AG09319 (cell line): ENCODE results near the gene NCK1.
"Not testable (repeated sequence)": the region's sequence is repeated elsewhere in the genome, so short reads cannot be mapped to it uniquely, and the experiment has no call there.

Experiments
- DNase-seq: peaks from one replicate; pipeline ENCODE4 v3.0.0-alpha.2; 2010; ENCODE audit warnings: low read depth; ENCODE audit errors: extremely low read depth
- TF ChIP-seq, protein P1 (sequence below): IDR thresholded peaks from 2 replicates; pipeline ENCODE4 v1.5.1; 2011; ENCODE audit warnings: low read depth, mild to moderate bottlenecking, inconsistent platforms, low read length, moderate library complexity

The NCK1 gene

DNA sequence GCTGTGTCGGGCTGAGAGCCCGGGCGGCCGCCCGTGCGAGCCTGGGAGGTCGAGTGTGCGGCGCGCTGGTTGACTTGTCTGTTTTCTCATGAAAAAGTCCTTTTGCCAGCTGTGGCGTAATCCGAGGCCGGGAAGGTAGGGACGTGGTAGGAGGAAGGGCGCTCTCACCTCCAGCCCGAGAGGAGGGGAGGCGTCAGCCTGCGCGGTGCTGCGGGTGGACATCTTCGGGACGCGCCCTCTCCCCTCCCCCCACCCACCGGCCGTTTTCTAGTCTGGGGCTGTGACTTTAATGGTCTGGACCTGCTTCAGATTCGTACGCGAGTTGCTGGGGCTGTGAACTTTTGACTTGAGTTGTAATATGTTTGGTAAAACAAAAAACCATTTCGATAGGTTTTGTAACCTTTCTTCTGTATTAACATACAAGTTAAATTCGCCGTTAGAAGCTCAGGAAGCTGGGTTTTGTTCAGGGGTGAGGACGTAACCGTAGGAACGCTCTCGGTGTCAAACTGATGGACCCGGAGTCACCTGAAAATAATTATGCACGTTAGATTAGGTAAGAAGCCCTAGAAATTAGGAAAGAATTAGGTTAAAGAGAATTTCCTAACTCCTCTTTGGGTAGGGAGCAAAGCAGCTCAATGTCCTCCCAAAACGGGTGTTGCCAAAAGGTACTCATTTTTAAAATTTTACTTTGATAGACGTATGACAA is 762 bp downstream of the NCK1 start:
- TF ChIP-seq, protein P1, sequence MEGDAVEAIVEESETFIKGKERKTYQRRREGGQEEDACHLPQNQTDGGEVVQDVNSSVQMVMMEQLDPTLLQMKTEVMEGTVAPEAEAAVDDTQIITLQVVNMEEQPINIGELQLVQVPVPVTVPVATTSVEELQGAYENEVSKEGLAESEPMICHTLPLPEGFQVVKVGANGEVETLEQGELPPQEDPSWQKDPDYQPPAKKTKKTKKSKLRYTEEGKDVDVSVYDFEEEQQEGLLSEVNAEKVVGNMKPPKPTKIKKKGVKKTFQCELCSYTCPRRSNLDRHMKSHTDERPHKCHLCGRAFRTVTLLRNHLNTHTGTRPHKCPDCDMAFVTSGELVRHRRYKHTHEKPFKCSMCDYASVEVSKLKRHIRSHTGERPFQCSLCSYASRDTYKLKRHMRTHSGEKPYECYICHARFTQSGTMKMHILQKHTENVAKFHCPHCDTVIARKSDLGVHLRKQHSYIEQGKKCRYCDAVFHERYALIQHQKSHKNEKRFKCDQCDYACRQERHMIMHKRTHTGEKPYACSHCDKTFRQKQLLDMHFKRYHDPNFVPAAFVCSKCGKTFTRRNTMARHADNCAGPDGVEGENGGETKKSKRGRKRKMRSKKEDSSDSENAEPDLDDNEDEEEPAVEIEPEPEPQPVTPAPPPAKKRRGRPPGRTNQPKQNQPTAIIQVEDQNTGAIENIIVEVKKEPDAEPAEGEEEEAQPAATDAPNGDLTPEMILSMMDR: no peak
- no peak for DNase-seq

DNA sequence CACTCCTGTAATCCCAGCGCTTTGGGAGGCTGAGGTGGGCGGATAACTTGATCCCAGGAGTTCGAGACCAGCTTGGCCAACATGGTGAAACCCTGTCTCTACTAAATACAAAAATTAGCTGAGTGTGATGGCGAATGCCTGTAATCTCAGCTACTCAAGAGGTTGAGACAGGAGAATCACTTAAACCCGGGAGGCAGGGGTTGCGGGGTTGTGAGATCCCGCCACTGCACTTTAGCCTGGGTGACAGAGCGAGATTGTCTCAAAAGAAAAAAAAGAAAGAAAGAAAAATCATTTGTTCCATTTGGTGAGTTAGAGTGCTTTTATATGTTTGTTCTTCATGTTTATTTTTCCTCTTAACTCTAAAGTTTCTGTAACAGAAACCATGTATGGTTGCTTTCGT is 7.3 kb downstream of the NCK1 start:
- TF ChIP-seq, protein P1: no peak
- DNase-seq: no peak

DNA sequence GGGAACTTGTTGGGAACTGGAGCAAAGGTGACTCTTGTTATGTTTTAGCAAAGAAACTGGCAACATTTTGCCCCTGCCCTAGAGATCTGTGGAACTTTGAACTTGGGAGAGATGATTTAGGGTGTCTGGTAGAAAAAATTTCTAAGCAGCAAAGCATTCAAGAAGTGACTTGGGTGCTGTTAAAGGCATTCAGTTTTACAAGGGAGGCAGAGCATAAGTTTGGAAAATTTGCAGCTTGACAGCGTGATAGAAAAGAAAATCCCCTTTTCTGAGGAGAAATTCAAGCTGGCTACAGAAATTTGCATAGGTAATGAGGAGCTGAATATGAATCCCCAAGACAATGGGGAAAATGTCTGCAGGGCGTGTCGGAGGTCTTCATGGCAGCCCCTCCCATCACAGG is 10.2 kb downstream of the NCK1 start:
- not testable (repeated sequence) for DNase-seq

DNA sequence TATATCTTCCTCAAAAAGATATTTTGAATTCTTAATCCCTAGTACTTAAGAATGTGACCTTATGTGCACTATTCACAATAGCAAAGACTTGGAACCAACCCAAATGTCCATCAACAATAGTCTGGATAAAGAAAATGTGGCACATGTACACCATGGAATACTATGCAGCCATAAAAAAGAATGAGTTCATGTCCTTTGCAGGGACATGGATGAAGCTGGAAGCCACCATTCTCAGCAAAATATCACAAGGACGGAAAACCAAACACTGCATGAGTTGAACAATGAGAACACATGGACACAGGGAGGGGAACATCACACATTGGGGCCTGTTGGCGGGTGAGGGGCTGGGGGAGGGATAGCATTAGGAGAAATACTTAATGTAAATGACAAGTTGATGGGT is 17.5 kb downstream of the NCK1 start:
- not testable (repeated sequence) for DNase-seq

DNA sequence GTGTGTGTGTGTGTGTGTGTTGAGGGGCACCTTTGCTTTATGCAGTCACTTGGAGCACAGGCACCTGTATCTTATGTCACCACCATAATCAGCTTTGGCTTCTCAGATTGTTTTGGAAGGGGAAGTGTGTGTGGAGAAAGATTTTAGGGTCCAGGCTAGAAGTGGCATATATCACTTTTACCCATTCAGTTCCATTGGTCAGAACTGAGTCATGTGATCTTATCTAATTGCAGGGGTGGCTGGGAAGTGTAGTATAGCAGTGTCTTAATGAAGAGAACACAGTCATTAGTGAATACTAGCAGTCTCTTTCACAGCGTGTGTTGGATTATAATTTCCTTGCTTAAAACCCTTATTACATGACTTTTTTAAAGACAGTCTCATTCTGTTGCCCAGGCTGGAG is 20.6 kb downstream of the NCK1 start:
- TF ChIP-seq, protein P1: no peak
- no peak for DNase-seq

DNA sequence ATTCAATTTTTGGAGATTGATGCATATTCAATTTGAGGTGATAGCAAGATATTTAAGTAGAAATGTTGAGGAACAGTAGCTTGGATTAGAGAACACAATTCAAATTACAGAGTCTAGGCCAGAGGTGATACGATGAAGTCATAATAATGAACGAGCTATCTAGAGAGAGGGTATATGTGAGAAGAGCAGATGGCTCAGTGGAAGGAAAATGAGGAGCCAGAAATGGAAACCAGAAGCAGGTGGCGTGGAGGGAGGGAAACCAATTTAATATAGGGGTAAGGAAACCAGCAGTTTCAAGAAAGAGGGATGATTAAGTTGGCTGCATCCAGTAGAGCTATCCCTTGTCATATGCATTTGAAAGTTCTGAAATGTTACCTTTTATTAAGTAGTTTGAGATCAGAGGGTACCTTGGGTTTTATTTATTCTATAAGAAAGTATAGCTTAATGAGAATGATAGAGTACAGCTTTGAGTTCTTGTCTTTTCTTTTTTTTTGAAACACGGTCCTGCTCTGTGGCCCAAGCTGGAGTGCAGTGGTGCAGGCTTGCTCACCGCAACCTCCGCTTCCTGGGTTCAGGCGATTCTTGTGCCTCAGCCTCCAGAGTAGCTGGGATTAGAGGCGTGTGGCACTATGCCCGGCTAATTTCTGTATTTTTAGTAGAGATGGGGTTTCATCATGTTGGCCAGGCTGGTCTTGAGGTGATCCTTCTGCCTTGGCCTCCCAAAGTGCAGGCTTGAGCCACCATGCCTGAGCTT is 22.1 kb downstream of the NCK1 start:
- TF ChIP-seq, protein P1: no peak
- no peak for DNase-seq

DNA sequence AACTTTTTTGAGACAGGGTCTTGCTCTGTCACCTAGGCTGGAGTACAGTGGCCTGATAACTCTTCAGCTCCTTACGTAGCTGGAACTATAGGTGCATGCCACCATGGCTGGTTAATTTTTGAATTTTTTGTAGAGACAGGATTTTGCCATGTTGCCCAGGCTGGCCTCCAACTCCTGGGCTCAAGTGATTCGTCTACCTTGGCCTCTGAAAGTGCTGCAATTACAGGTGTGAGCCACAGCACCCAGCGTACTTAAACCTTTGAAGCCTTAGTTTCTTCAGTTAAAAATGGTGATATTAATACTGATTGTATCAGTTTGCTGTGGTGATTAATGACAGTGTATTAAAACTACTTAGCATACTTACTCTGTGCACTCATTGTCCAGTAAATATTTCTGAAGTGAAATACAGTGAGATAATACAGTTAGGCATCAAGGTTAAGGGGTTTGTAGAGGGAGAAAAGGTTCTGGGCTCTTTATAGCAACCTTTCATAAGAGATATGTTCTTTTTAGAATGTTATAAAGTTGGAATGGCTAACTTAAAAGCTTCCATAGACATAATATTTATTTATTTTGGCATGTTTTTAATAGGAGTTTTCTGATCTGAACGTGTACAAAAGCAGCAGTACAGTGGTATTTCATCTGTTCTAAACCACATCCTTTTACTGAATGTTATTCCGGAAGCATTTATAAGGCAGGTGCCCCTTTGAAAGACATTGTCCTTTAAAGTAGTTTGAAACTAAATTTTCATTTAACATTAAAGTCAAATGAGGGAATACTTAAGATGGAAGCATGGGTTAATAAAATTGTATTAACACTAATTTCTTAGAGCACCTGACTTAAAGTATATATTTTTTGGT is 23.6 kb downstream of the NCK1 start:
- TF ChIP-seq, protein P1: no peak
- no peak for DNase-seq

DNA sequence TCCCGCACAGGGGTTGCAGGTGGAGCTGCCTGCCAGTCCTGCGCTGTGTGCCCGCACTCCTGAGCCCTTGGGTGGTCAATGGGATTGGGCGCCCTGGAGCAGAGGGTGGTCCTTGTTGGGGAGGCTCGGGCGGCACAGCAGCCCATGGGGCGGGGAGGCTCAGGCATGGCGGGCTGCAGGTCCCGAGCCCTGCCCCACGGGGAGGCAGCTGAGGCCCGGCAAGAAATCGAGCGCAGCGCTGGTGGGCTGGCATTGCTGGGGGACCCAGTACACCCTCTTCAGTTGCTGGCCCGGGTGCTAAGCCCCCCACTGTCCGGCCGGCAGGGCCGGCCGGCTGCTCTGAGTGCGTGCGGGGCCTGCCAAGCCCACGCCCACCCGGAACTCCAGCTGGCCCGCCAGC is 27.9 kb downstream of the NCK1 start:
- TF ChIP-seq, protein P1: no peak
- DNase-seq: no peak
